ENCODE data around the gene IL1RL2.

IL1RL2 gene

GRCh38 chr2:102235042-102235473, 48.2 kb downstream of the IL1RL2 start:
- no peak overlapping the region for H3K4me3 Mint-ChIP-seq
- H3K27ac Mint-ChIP-seq = no peak overlapping the region
- no peaks in the 10 kb centered on the region for H3K36me3 Mint-ChIP-seq (ENCODE audit: low read depth)
- no peaks in the 10 kb centered on the region for H3K9me3 Mint-ChIP-seq
- peaks cover 7% of the 10 kb centered on the region for H3K27me3 Mint-ChIP-seq (ENCODE audit: low read depth)
- H3K4me1 Mint-ChIP-seq = no peaks in the 10 kb centered on the region
- no peak for TF ChIP-seq CTCF (IDR thresholded peaks at IDR 0.05; ENCODE audit: unreplicated experiment in 3 of 3)

DNA sequence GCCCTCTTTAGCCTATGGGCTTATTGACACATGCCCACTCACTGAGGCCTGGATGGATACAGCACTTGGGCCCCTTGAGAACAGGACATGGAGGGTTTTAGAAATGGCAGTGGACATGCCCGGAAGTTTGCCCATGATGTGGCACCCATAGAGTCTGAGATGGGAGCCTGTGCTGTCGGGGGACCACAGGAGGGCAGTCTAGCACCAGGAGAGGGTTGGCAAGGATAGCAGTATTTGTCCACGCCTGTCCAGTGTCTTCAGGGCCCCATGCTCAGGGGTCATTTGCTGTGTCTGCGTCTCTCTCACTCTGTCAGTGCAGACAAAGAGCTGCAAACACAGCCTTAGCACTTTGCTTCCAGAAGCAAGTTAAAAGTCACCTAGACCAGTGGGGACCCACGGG, 48.7 kb downstream of the IL1RL2 start:
- H3K27me3 Mint-ChIP-seq (ENCODE audit: low read depth) = peaks cover 7% of the 10 kb centered on the region
- H3K9me3 Mint-ChIP-seq = no peaks in the 10 kb centered on the region
- no peaks in the 10 kb centered on the region for H3K36me3 Mint-ChIP-seq (ENCODE audit: low read depth)
- peaks cover under 1% of the 10 kb centered on the region for H3K4me1 Mint-ChIP-seq
- no peak overlapping the region for H3K27ac Mint-ChIP-seq
- TF ChIP-seq CTCF (IDR thresholded peaks at IDR 0.05; ENCODE audit: unreplicated experiment in 3 of 3) = no peak
- no peak overlapping the region for H3K4me3 Mint-ChIP-seq

- Mint-ChIP-seq H3K27ac (no peak overlapping the region), H3K9me3 (no peaks in the 10 kb centered on the region), H3K4me3 (no peak overlapping the region), H3K4me1 (peaks cover 5% of the 10 kb centered on the region), H3K27me3 (ENCODE audit: low read depth) (peaks cover 13% of the 10 kb centered on the region), H3K36me3 (ENCODE audit: low read depth) (no peaks in the 10 kb centered on the region)
- no peak for TF ChIP-seq CTCF (IDR thresholded peaks at IDR 0.05; ENCODE audit: unreplicated experiment in 3 of 3)
Measured at GRCh38 chr2:102236132-102236531, 49.3 kb downstream of the IL1RL2 start.

- H3K27ac Mint-ChIP-seq = no peak overlapping the region
- no peak for TF ChIP-seq CTCF (IDR thresholded peaks at IDR 0.05; ENCODE audit: unreplicated experiment in 3 of 3)
Measured at GRCh38 chr2:102237176-102237575, 50.4 kb downstream of the IL1RL2 start.

DNA sequence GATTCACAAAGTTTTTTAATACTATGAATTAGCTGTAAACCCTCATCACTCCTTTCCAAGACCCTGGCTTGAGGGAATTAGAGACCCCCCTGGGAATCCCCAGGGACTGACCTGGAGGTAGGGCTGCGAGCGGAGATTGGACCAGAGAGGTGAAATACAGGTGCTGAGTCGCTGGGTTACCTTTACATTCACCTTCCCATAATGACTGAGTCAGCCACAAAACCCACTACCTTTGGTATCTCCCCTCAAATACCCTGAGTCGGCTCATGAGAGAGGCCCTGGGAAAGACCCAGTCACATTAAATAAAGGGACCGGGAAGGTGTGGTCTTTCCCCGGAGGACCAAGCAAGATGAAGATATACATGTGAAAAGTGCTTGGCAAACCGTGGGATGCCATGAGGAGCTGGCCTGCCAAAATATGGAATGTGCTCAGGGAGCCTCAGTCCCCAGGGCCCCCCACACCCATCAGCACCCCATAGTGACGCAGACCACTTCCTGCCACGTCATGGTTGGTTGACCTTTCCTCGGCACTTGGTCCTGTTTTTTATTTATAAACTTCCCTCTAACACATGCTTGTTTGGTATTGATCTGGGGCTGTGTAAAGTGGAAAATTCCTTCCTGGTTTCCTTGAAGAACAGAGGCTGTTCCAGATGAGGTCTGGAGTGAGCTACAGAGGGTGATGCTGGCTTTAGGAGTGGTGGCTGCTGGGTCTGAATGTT, 51.4 kb downstream of the IL1RL2 start:
- H3K9me3 Mint-ChIP-seq = no peaks in the 10 kb centered on the region
- TF ChIP-seq CTCF (IDR thresholded peaks at IDR 0.05; ENCODE audit: unreplicated experiment in 3 of 3) = no peak
- H3K4me3 Mint-ChIP-seq = no peak overlapping the region
- no peak overlapping the region for H3K27ac Mint-ChIP-seq
- peaks cover 5% of the 10 kb centered on the region for H3K4me1 Mint-ChIP-seq
- H3K27me3 Mint-ChIP-seq (ENCODE audit: low read depth) = peaks cover 16% of the 10 kb centered on the region
- H3K36me3 Mint-ChIP-seq (ENCODE audit: low read depth) = no peaks in the 10 kb centered on the region

More at GRCh38 chr2:102237176-102237575, 50.4 kb downstream of the IL1RL2 start:
- peaks cover 16% of the 10 kb centered on the region for H3K27me3 Mint-ChIP-seq (ENCODE audit: low read depth)
- H3K9me3 Mint-ChIP-seq = no peaks in the 10 kb centered on the region
- no peak overlapping the region for H3K4me3 Mint-ChIP-seq
- H3K36me3 Mint-ChIP-seq (ENCODE audit: low read depth) = no peaks in the 10 kb centered on the region
- H3K4me1 Mint-ChIP-seq = peaks cover 5% of the 10 kb centered on the region

GRCh38 chr2:102238778-102239177, 52.0 kb downstream of the IL1RL2 start:
- Mint-ChIP-seq H3K4me3 (no peak overlapping the region), H3K36me3 (ENCODE audit: low read depth) (no peaks in the 10 kb centered on the region), H3K27ac (no peak overlapping the region), H3K9me3 (no peaks in the 10 kb centered on the region), H3K27me3 (ENCODE audit: low read depth) (peaks cover 16% of the 10 kb centered on the region), H3K4me1 (peaks cover 5% of the 10 kb centered on the region)
- TF ChIP-seq CTCF (IDR thresholded peaks at IDR 0.05; ENCODE audit: unreplicated experiment in 3 of 3) = no peak

All from nephron (organoid).